Liver (tissue), 3 donors: ENCODE results near the gene DOCK1.

Experiments
- CTCF ChIP-seq: fragments of 150-350 bp; IDR thresholded peaks from 2 replicates; pipeline ENCODE4 v1.5.1; 2017; ENCODE audit warnings: improper control_type of control experiment, low read depth, low read length; ENCODE audit not compliant: missing input control
- EGR1 ChIP-seq, 2 donors: IDR thresholded peaks; 2 replicates each; pipeline ENCODE4 v1.6.1; 2016 to 2018; ENCODE audit warnings: antibody characterized with exemption in 2 of 2, low read depth in 2 of 2
- GABPA ChIP-seq, 2 donors: IDR thresholded peaks in 1 of 2; conservative IDR thresholded peaks in 1 of 2; 2 replicates each; pipeline ENCODE4 v1.6.1; 2016; ENCODE audit warnings: antibody characterized with exemption in 2 of 2, mild to moderate bottlenecking in 1 of 2, moderate library complexity in 1 of 2
- TF ChIP-seq, protein P1 (sequence below): IDR thresholded peaks from 2 replicates; pipeline ENCODE4 v1.6.1; 2016; ENCODE audit warnings: antibody characterized with exemption, mild to moderate bottlenecking
- donor health status: healthy.
- donor health status: healthy.

GRCh38 chr10:127283017-127283416 is 377.8 kb downstream of the DOCK1 start:
- no peak for TF ChIP-seq CTCF
- TF ChIP-seq, protein P1, sequence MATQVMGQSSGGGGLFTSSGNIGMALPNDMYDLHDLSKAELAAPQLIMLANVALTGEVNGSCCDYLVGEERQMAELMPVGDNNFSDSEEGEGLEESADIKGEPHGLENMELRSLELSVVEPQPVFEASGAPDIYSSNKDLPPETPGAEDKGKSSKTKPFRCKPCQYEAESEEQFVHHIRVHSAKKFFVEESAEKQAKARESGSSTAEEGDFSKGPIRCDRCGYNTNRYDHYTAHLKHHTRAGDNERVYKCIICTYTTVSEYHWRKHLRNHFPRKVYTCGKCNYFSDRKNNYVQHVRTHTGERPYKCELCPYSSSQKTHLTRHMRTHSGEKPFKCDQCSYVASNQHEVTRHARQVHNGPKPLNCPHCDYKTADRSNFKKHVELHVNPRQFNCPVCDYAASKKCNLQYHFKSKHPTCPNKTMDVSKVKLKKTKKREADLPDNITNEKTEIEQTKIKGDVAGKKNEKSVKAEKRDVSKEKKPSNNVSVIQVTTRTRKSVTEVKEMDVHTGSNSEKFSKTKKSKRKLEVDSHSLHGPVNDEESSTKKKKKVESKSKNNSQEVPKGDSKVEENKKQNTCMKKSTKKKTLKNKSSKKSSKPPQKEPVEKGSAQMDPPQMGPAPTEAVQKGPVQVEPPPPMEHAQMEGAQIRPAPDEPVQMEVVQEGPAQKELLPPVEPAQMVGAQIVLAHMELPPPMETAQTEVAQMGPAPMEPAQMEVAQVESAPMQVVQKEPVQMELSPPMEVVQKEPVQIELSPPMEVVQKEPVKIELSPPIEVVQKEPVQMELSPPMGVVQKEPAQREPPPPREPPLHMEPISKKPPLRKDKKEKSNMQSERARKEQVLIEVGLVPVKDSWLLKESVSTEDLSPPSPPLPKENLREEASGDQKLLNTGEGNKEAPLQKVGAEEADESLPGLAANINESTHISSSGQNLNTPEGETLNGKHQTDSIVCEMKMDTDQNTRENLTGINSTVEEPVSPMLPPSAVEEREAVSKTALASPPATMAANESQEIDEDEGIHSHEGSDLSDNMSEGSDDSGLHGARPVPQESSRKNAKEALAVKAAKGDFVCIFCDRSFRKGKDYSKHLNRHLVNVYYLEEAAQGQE: no peak
- TF ChIP-seq EGR1 (IDR thresholded peaks at IDR 0.05; ENCODE audit: low read depth in 2 of 2): no peak
- no peak for TF ChIP-seq GABPA (IDR thresholded peaks at IDR 0.05 in 1 of 2, conservative IDR thresholded peaks at IDR 0.05 in 1 of 2)
